Prostate gland (tissue), 2 donors: ENCODE results near the gene BHLHA15. TPM values are rescaled to one million over a fixed set of nuclear protein-coding genes. Genes with fewer than 3 reads are reported as not detected.

ENCODE experiments used
- DNase-seq: peaks from one replicate; pipeline ENCODE4 v3.0.0-alpha.2; 2019; ENCODE audit warnings: low spot score
- H3K27ac ChIP-seq, 2 donors: fragments of 200-600 bp; sonication (generic); 2 replicates each; pipeline ENCODE4 v1.5.1; 2017 to 2019
- H3K27me3 ChIP-seq: fragments of 200-600 bp; sonication (generic); replicated peaks from 2 replicates; pipeline ENCODE4 v1.5.1; 2019; ENCODE audit not compliant: insufficient read depth
- H3K36me3 ChIP-seq, 2 donors: fragments of 200-600 bp; sonication (generic); 1 replicate in 1 of 2; 2 replicates in 1 of 2; pipeline versions ENCODE4 v1.5.1 to v1.8.1; 2017 to 2019
- H3K4me1 ChIP-seq: fragments of 200-600 bp; sonication (generic); replicated peaks from 2 replicates; pipeline ENCODE4 v1.5.1; 2019
- H3K4me3 ChIP-seq, 2 donors: fragments of 200-600 bp; sonication (generic); 2 replicates each; pipeline ENCODE4 v1.5.1; 2017 to 2019
- H3K9me3 ChIP-seq: fragments of 200-600 bp; sonication (generic); 2 replicates; pipeline ENCODE4 v1.5.1; 2017
- CTCF ChIP-seq, 4 experiments: fragments of 200-600 bp in 2 of 4; fragments of 450-650 bp in 2 of 4; sonication (generic) in 2 of 4; IDR thresholded peaks; 1 replicate in 3 of 4; 2 replicates in 1 of 4; pipeline ENCODE4 v1.5.1; 2016 to 2019; ENCODE audit warnings: antibody characterized with exemption in 4 of 4, mild to moderate bottlenecking in 2 of 4, moderate library complexity in 2 of 4
- POLR2A ChIP-seq: fragments of 450-650 bp; IDR thresholded peaks from one replicate; pipeline ENCODE4 v1.6.1; 2016; ENCODE audit warnings: antibody characterized with exemption, mild to moderate bottlenecking
- POLR2AphosphoS5 ChIP-seq: sonication (generic); formaldehyde crosslinking; IDR thresholded peaks from one replicate; pipeline ENCODE4 v1.6.1; 2017; ENCODE audit warnings: antibody characterized with exemption
- WGBS: methylation state at CpG from one replicate; pipeline ENCODE4 v1.1.5; 2018; 5-methylcytosine and 5-hydroxymethylcytosine counted together
- intact Hi-C: fragments of 100-400 bp; cut with DNase I; formaldehyde crosslinking; loops from one replicate; pipeline ENCODE4 v1.14.2; 2022
- total RNA-seq, 2 donors: library from RNA; depleted of rRNA; stranded (reverse); fragments of >200 nt; gene quantifications; one replicate each; pipeline ENCODE4 v1.1.0, GENCODE V29; 2016

BHLHA15 gene
- total RNA-seq, 2 donors from 2014 or later, result 24.6 to 90.9 TPM

DNA sequence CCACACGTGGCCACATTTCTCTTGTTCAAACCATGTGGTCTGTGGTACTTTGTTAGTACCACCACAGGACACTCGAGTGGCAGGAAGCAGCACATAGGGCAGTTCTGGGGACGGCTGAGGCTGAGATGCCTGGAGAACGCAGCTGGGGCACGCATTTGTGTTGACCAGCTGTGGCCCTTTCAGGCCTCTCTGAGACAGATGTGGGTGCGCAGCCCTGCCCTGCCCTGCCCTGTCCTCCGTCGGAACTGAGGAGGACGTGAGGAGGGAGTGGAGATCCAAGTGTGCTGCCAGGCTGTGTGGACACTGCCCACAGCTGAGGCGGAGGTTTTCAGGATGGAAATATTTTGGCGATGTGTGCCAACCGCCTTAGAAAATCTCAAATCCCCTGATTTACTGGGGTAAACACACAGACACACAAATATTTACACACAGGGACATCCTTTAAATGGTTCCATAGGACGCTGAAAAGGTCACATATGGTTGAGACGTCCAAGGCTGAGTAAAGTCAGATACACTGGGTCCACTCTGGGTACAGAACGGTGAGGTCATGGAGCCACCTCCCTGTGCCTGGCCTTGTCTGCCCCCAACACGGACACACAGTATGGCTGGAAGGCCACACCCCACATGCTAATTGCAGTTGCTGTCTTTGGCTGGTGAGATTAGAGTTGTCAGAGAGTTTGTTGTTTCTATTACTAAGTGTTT is 14.8 kb downstream of the BHLHA15 start:
- H3K27ac ChIP-seq, result peak overlapping the region; percentile 51 to 79
- H3K4me1 ChIP-seq, result peaks cover 25% of the 10 kb centered on the region
- H3K4me3 ChIP-seq, result no peak overlapping the region
- no peaks in the 10 kb centered on the region for H3K36me3 ChIP-seq
- peak; percentile 40 for DNase-seq
- intact Hi-C loops, result no loop called here
- no peaks in the 10 kb centered on the region for H3K9me3 ChIP-seq
- 66% methylated on average over 16 of the region's 16 CpGs for WGBS
- H3K27me3 ChIP-seq, result no peaks in the 10 kb centered on the region
- TF ChIP-seq POLR2A (no peak), POLR2AphosphoS5 (peak; percentile 65)

- H3K27ac ChIP-seq, result no peak overlapping the region
- 90% methylated on average over 18 of the region's 18 CpGs for WGBS
- H3K27me3 ChIP-seq, result no peaks in the 10 kb centered on the region
- H3K4me3 ChIP-seq, result no peak overlapping the region
- TF ChIP-seq POLR2A (no peak), POLR2AphosphoS5 (no peak), CTCF (IDR thresholded peaks at IDR 0.05) (no peak)
- H3K36me3 ChIP-seq, result no peaks in the 10 kb centered on the region
- DNase-seq, result no peak
- no peaks in the 10 kb centered on the region for H3K9me3 ChIP-seq
- intact Hi-C loops, result no loop called here
- H3K4me1 ChIP-seq, result peaks cover 22% of the 10 kb centered on the region
Measured at GRCh38 chr7:98227939-98228338, 16.7 kb downstream of the BHLHA15 start.

- no peak for DNase-seq
- TF ChIP-seq POLR2A (no peak), CTCF (IDR thresholded peaks at IDR 0.05) (no peak), POLR2AphosphoS5 (no peak)
- Histone ChIP-seq H3K4me1 (peaks cover 14% of the 10 kb centered on the region), H3K27ac (no peak overlapping the region), H3K4me3 (no peak overlapping the region), H3K27me3 (no peaks in the 10 kb centered on the region), H3K9me3 (no peaks in the 10 kb centered on the region), H3K36me3 (no peaks in the 10 kb centered on the region)
- intact Hi-C loops, result no loop called here
- WGBS, result 87% methylated on average over 16 of the region's 16 CpGs
Measured at GRCh38 chr7:98228801-98229200, 17.6 kb downstream of the BHLHA15 start.

DNA sequence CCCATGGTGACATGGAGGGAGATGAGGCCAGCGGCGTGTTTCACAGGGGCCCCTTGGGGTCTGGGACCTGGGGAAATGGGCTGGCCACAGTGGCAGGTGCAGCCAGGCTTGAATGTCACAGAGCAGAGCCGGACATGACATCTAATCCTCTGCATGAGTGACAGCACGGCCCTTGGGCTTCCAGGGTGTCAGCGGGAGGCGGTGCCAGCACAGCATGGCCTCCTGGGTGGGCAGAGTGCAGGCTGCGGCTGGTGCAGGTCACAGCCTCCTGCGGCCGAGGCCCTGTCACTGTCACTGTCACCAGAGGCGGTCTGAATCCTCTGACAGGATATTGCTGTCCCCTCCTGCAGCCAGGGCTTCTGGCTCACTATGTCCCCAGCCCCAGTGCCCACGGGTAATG is 18.2 kb downstream of the BHLHA15 start:
- WGBS, result 91% methylated on average over 7 of the region's 11 CpGs
- intact Hi-C loops, result no loop called here

More for the DNA sequence above, 18.2 kb downstream of the BHLHA15 start:
- H3K27me3 ChIP-seq, result no peaks in the 10 kb centered on the region
- no peaks in the 10 kb centered on the region for H3K36me3 ChIP-seq
- no peaks in the 10 kb centered on the region for H3K9me3 ChIP-seq
- H3K27ac ChIP-seq, result no peak overlapping the region
- TF ChIP-seq POLR2A, result no peak
- no peak for TF ChIP-seq CTCF (IDR thresholded peaks at IDR 0.05)
- DNase-seq, result no peak
- peaks cover 9% of the 10 kb centered on the region for H3K4me1 ChIP-seq
- H3K4me3 ChIP-seq, result no peak overlapping the region
